Measurements from ENCODE around the gene ATXN1.

The ATXN1 gene

DNA sequence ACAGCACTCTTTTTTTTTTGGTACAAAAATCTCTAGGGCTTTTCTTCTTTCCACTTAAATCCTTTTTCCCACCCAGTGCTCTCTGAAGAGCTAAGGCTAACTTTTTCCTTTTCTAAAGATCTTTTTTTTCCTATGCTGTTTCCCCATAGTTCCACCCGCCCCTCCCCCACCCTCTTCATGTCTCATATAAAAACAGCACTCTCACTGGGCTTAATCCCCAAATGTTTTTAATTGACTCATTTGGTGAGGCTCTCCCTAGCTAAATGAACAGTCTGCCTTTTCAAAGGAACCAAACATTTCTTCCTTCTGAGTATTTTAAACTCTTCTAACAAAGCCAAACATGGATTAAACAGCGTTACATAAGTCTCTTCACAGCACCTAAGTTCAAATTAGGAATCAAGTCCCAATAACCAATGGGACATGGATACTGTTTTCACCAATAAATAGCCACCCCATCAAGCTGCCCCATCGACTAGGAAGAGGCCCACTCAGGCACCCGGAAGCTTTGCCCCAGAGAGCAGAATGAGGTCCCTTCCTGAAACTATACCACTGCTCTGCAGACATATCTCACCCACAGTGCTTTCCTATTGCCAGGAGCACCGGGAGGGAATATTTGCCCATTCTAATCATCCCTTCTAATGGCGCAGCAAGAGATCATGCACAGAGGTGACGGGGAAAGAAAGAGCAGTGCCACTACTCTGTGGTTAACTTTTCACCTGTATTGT, 63.7 kb downstream of the ATXN1 start:
- DNase-seq (ENCODE audit: low read depth): no peak
- TF ChIP-seq, protein P1, sequence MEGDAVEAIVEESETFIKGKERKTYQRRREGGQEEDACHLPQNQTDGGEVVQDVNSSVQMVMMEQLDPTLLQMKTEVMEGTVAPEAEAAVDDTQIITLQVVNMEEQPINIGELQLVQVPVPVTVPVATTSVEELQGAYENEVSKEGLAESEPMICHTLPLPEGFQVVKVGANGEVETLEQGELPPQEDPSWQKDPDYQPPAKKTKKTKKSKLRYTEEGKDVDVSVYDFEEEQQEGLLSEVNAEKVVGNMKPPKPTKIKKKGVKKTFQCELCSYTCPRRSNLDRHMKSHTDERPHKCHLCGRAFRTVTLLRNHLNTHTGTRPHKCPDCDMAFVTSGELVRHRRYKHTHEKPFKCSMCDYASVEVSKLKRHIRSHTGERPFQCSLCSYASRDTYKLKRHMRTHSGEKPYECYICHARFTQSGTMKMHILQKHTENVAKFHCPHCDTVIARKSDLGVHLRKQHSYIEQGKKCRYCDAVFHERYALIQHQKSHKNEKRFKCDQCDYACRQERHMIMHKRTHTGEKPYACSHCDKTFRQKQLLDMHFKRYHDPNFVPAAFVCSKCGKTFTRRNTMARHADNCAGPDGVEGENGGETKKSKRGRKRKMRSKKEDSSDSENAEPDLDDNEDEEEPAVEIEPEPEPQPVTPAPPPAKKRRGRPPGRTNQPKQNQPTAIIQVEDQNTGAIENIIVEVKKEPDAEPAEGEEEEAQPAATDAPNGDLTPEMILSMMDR (conservative IDR thresholded peaks at IDR 0.05; ENCODE audit: low read depth, low read length): no peak
- peak overlapping the region; percentile 6 for H3K4me3 ChIP-seq (ENCODE audit: low read length)

GRCh38 chr6:16696496-16696895, 64.8 kb downstream of the ATXN1 start:
- DNase-seq (ENCODE audit: low read depth): no peak
- TF ChIP-seq, protein P1 (conservative IDR thresholded peaks at IDR 0.05; ENCODE audit: low read depth, low read length): no peak
- H3K4me3 ChIP-seq (ENCODE audit: low read length): no peak overlapping the region

DNA sequence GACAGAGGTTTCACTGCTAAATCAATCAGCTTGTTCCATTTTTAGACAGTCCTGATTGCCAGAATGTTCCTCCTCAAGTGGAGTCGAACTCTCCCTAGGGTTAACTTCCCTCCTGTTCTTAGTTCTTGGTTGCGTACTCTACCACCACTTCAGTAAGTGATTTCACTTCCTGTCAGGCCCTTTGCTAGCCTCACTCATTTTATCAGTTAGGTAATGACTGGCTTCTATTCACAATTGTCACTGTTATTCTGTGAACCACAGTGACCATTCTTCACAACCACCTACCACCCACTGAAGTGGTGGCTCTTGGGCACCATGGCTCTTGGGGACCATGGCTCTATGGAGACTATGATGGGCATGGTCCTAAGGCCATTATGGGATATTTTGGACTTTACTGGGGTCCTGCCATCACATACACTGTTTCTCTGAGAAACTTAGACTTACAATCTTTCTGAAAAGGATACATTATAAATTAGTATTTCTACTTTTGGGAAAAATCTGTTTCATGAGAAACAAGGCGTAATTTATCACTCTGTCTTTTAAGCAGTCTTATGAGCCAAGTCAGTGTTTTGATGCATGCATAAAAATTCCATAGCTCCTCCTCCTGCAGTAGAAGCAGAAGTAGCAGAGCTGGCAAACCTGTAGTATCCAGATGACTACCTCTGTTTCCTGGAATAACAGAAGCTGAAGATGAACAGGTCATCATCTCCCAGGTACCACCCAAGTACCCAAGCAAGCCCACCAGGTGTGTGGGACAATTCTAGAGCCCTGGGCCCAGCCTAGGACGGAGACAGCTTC, 66.3 kb downstream of the ATXN1 start:
- TF ChIP-seq, protein P1 (conservative IDR thresholded peaks at IDR 0.05; ENCODE audit: low read depth, low read length): no peak
- H3K4me3 ChIP-seq (ENCODE audit: low read length): no peak overlapping the region
- DNase-seq (ENCODE audit: low read depth): no peak

GRCh38 chr6:16691324-16691723, 69.9 kb downstream of the ATXN1 start:
- TF ChIP-seq, protein P1 (conservative IDR thresholded peaks at IDR 0.05; ENCODE audit: low read depth, low read length): no peak
- DNase-seq (ENCODE audit: low read depth): no peak
- no peak overlapping the region for H3K4me3 ChIP-seq (ENCODE audit: low read length)

- TF ChIP-seq, protein P1 (conservative IDR thresholded peaks at IDR 0.05; ENCODE audit: low read depth, low read length): no peak
- DNase-seq (ENCODE audit: low read depth): no peak
- no peak overlapping the region for H3K4me3 ChIP-seq (ENCODE audit: low read length)
Measured at GRCh38 chr6:16690608-16691142, 70.6 kb downstream of the ATXN1 start.

DNA sequence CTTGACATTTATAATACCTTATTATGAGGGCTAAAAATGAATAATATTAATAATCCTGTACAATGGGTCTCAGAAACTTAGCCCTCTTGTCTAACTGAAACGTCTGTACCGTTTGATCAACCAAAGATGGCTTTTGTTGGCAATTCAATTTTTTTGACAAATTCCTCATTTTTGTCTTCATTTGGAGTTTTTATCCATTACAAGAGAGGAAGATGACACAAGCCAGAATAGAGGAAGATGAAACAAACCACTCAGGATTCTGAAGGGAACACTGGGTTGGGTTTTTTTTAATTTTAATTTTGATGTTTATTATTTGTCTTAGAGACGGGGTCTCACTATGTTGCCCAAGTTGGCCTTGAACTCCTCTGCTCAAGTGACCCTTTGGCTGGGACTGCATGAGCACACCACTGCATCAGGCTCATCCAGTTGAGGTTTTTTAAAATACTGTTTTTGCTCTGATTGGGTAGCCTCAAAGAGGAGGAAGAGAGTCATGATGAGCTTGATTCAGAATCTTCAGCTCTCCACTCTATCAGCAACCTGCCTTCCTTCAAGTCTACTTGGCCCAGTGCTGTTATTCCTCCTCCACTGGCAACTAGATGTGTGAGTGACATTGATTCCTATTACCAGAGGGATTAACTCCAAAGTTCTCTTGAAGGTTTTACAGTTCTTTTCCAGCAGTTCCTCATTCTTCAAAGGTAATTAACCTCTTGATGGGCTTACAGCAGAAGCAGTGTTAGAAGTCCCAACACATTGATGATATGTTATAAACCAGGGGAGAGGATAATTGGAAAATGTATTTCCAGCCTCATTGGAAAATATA, 71.3 kb downstream of the ATXN1 start:
- peak; percentile 78 for DNase-seq (ENCODE audit: low read depth)
- TF ChIP-seq, protein P1 (conservative IDR thresholded peaks at IDR 0.05; ENCODE audit: low read depth, low read length): no peak

More for the DNA sequence above, 71.3 kb downstream of the ATXN1 start:
- H3K4me3 ChIP-seq (ENCODE audit: low read length): no peak overlapping the region
